ENCODE results near the gene DPCD.
"Not testable (repeated sequence)": the region's sequence is repeated elsewhere in the genome, so short reads cannot be mapped to it uniquely, and the experiment has no call there.

DNA sequence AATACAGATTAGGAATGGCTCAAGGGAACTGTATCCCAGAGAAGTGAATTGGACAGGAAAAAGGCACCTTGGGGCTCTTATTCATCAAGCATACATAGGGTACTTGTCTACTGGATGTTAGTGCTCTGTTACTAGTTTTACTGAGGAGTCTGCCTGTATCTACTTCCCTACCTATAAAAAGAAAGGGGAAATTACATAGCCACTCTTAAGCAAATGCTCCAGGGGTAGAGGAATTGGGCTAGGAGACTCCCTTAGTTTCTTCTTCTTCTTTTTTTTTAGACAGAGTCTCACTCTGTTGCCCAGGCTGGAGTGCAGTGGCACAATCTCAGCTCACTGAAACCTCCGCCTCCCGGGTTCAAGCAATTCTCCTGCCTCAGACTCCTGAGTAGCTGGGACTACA lies 5.2 kb downstream of the DPCD start:
- TF ChIP-seq, protein P1, sequence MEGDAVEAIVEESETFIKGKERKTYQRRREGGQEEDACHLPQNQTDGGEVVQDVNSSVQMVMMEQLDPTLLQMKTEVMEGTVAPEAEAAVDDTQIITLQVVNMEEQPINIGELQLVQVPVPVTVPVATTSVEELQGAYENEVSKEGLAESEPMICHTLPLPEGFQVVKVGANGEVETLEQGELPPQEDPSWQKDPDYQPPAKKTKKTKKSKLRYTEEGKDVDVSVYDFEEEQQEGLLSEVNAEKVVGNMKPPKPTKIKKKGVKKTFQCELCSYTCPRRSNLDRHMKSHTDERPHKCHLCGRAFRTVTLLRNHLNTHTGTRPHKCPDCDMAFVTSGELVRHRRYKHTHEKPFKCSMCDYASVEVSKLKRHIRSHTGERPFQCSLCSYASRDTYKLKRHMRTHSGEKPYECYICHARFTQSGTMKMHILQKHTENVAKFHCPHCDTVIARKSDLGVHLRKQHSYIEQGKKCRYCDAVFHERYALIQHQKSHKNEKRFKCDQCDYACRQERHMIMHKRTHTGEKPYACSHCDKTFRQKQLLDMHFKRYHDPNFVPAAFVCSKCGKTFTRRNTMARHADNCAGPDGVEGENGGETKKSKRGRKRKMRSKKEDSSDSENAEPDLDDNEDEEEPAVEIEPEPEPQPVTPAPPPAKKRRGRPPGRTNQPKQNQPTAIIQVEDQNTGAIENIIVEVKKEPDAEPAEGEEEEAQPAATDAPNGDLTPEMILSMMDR (IDR thresholded peaks at IDR 0.05): not testable (repeated sequence)
- TF ChIP-seq POLR2A (IDR thresholded peaks at IDR 0.05): not testable (repeated sequence)
